GM12892 (cell line): Measurements from ENCODE around the gene RPS27.
A peak's percentile ranks its signal among the peaks of the same experiment; 100 is the strongest.

Source experiments
- DNase-seq: peaks from one replicate; pipeline ENCODE4 v3.0.0; 2011; ENCODE audit not compliant: insufficient read length
- FAIRE-seq: peaks from 2 replicates; lab custom pipeline; 2011; peaks lifted over from hg19 to GRCh38; lab: Jason Lieb, UNC
- POLR2A ChIP-seq: IDR thresholded peaks from 2 replicates; pipeline ENCODE4 v1.6.1; 2011; ENCODE audit warnings: low read depth, low read length, control low read depth
- POLR2AphosphoS5 ChIP-seq: IDR thresholded peaks from 2 replicates; pipeline ENCODE4 v1.6.1; 2011; ENCODE audit warnings: low read depth, low read length, control low read depth
- TAF1 ChIP-seq: IDR thresholded peaks from 2 replicates; pipeline ENCODE4 v1.6.1; 2011; ENCODE audit warnings: low read depth, mild to moderate bottlenecking, control low read depth, low read length, borderline replicate concordance

RPS27 gene

DNA sequence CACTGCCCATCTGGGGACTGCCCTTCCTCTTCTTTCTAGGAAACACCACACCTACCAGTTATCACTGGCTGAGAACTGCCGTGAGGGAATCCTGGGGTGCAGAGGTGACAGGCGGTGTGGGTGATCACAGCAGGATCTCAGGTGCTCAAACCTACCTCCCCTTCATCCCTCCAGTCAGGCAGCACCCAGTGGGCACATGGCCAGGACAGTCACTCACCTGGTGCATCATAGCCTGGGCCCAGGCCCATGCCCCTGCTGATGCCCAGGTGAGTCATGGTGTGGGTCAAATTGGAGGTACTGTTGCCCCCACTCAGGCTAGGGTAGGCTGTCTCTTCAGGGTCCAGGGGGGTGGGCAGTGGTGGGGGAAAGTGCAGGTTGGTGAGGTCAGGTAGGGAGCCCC is 38.8 kb upstream of the RPS27 start:
- DNase-seq = no peak
- no peak for FAIRE-seq

GRCh38 chr1:153953859-153954365 is 36.6 kb upstream of the RPS27 start:
- FAIRE-seq (no peak), DNase-seq (no peak)
- TF ChIP-seq TAF1 (no peak), POLR2AphosphoS5 (no peak), POLR2A (no peak)

More for the DNA sequence above, 38.8 kb upstream of the RPS27 start:
- TF ChIP-seq POLR2AphosphoS5 = no peak
- TF ChIP-seq POLR2A = no peak
- TF ChIP-seq TAF1 = no peak

GRCh38 chr1:153954826-153955225 is 35.7 kb upstream of the RPS27 start:
- DNase-seq = no peak
- TF ChIP-seq POLR2A = no peak
- TF ChIP-seq POLR2AphosphoS5 = no peak
- TF ChIP-seq TAF1 = no peak
- FAIRE-seq = no peak

- FAIRE-seq (no peak), DNase-seq (no peak)
Observed at GRCh38 chr1:153956997-153957715, 33.4 kb upstream of the RPS27 start.

DNA sequence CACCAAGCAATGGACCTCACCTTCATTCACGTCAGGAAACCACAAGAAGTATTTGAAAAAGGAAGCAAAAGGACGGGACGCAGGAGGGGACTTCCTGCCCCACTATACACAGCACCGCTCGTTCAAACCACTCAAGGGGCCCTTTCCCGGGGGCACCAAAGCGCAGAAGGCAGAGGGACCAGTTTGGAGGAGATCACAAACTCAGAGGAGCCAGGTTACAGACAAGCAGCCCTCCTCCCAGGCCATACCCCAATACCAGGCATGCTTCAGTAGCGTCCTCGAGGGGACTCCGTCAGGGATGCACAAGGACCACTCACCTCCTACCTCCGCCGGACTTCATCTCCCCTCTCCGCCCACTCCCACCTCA is 32.8 kb upstream of the RPS27 start:
- peak; percentile 89 for FAIRE-seq
- DNase-seq = no peak
- TF ChIP-seq POLR2AphosphoS5 (peak; percentile 73), TAF1 (peak; percentile 57; the same call in 1 of the 2 replicates), POLR2A (no peak; the same call in 1 of the 2 replicates)

More at GRCh38 chr1:153956997-153957715, 33.4 kb upstream of the RPS27 start:
- TF ChIP-seq POLR2A (no peak), POLR2AphosphoS5 (no peak), TAF1 (no peak)

DNA sequence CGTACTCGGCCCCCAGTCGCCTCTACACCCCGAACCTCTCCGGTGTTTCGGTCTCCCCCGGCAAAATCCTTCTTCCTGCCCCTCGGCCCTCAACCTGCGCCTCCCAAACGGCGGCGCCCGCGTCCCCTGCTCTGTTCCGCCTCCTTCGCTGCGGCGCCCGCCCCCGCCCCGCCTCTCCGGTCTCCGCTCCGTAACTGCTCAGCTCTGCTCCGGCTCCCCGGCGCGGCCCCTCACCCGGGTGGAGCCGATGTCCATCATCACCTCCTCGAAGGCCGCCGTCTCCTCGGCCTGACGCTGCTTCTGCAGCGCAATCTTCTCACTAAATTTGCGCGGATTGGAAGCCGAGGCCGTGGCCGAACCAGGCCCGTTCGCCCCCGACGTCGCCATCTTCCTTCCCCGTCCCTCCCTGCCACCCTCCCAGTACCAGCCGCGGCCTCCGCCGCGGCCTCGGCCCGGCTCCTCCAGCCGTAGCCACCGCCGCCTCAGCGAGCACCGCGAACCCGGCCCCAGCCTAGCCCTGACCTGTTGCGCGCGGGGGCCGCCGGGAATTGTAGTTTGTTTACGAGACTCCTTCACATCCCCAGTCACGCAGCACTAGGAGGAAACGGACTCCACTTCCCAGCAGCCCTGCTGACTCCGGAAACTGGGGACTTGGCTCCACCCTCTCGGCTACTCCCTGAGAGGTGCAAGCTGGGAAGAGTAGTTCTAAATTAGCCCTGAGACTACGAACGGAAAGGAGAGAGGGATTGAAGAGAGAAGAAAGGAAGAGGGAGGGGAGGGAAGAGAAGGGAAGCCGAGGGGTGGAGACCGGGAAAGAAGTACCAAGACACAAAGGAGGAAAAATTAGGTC is 32.2 kb upstream of the RPS27 start, which contains the start of gene CRTC2:
Gene CRTC2, minus strand, starts transcription at position 502 of the 850 bp plus-strand sequence. Its CDS starts 115 bp downstream, at position 387.
- TF ChIP-seq POLR2A (peak; percentile 61; the same call in 1 of the 2 replicates), POLR2AphosphoS5 (no peak), TAF1 (0 out of 2 replicates have a peak, but pooled peaks have one; percentile 8)
- FAIRE-seq (peak; percentile 94), DNase-seq (peak; percentile 97)

DNA sequence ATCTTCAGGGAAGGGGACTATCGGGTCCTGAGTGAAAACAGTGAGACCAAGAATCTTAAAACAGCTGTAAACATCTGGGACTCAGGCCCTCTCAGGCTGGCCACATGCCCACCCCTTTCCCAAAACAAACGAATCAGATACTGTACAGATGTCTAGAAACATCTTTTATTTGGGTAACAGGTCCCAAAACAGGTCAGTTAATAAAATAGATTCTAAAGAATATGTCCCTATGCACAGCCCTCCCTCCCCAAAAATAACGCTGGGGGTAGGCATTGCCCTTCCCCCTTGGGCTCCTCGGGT is 31.7 kb upstream of the RPS27 start:
- DNase-seq (no peak), FAIRE-seq (no peak)
- TF ChIP-seq TAF1 = no peak
- no peak for TF ChIP-seq POLR2AphosphoS5
- TF ChIP-seq POLR2A = no peak

- FAIRE-seq = no peak
- TF ChIP-seq POLR2A (no peak), TAF1 (no peak), POLR2AphosphoS5 (no peak)
- DNase-seq = no peak
Observed at GRCh38 chr1:153959454-153959853, 31.1 kb upstream of the RPS27 start.

DNA sequence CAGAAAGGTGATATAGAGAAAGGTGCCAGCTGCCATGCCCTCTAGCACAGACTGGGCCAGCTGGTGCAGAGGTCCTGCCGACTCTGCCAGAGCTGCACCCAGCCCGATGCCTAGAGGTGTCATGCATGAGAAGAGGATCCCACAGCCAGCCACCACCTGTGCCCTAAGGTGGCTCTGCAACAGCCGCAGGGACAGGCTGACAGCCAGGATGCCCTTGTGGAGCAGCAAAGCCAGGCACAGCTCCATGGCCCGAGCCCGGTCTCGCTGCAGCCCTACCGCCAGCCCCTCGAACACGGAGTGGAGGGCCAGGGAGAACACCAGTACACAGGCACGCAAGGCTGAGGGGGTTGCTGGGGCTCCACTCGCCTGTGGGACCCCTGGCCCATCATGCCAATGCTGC is 30.4 kb upstream of the RPS27 start:
- DNase-seq (no peak), FAIRE-seq (no peak)
- TF ChIP-seq POLR2AphosphoS5 (no peak), TAF1 (no peak), POLR2A (no peak)

DNA sequence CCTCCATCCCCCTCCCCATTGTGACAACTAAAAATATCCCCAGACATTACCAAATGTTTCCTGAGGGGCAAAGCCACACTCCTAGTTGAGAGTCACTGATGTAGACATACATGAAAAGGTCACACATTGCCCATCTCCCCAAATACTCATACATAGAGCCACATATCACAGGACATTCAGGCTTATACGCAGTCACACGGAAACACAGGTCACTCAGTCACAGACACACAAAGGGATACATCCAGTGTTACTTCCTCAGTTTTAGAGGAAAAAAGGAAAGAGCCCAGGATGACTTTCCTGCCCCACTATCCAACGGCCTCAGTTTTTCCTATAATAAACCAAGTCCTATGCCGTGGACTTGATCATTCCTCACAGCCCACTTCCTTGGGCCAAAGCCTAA is 29.1 kb upstream of the RPS27 start:
- TF ChIP-seq POLR2AphosphoS5 (no peak), TAF1 (no peak), POLR2A (no peak)
- FAIRE-seq (no peak), DNase-seq (no peak)
